HEK293T (cell line): ENCODE measurements around the gene NELFB.
A peak's percentile ranks its signal among the peaks of the same experiment; 100 is the strongest.

Source experiments
- ARNT ChIP-seq: fragments of 450-650 bp; IDR thresholded peaks from 2 replicates; pipeline ENCODE4 v1.6.1; 2017; ENCODE audit warnings: mild to moderate bottlenecking
- FOXK2 ChIP-seq: fragments of 450-650 bp; IDR thresholded peaks from 2 replicates; pipeline ENCODE4 v1.6.1; 2016; ENCODE audit warnings: mild to moderate bottlenecking
- FOXM1 ChIP-seq: fragments of 450-650 bp; IDR thresholded peaks from 2 replicates; pipeline ENCODE4 v1.6.1; 2017; ENCODE audit warnings: mild to moderate bottlenecking, borderline replicate concordance
- HDGF ChIP-seq: fragments of 450-650 bp; IDR thresholded peaks from 2 replicates; pipeline ENCODE4 v1.6.1; 2017; ENCODE audit warnings: antibody characterized with exemption, borderline replicate concordance
- NFRKB ChIP-seq: fragments of 450-650 bp; IDR thresholded peaks from 2 replicates; pipeline ENCODE4 v1.6.1; 2016; ENCODE audit warnings: mild to moderate bottlenecking, moderate library complexity
- PKNOX1 ChIP-seq: fragments of 450-650 bp; IDR thresholded peaks from 2 replicates; pipeline ENCODE4 v1.6.1; 2016
- TARDBP ChIP-seq: fragments of 450-650 bp; IDR thresholded peaks from 2 replicates; pipeline ENCODE4 v1.6.1; 2016

GRCh38 chr9:137223078-137223970 lies 31.8 kb upstream of the NELFB start:
- no peak for TF ChIP-seq FOXM1
- TF ChIP-seq ARNT: no peak
- TF ChIP-seq FOXK2: no peak
- TF ChIP-seq PKNOX1: peak; percentile 89
- no peak for TF ChIP-seq TARDBP
- no peak for TF ChIP-seq NFRKB
- TF ChIP-seq HDGF: no peak
